HUDEP-2 (cell line): ENCODE results near the gene MAD1L1.
A peak's percentile ranks its signal among the peaks of the same experiment; 100 is the strongest.

Source experiments
- DNase-seq, 76 experiments: peaks; one replicate each; lab custom pipeline; 2025; ENCODE audit not compliant: unreplicated experiment in 76 of 76; lab: John Stamatoyannopoulos, UW

The MAD1L1 gene

GRCh38 chr7:2220030-2220429 is 12.7 kb downstream of the MAD1L1 start:
- DNase-seq, result no peak

- DNase-seq, result no peak
Observed at GRCh38 chr7:2219606-2220005, 13.1 kb downstream of the MAD1L1 start.

GRCh38 chr7:2219136-2219535 is 13.6 kb downstream of the MAD1L1 start:
- no peak for DNase-seq

DNA sequence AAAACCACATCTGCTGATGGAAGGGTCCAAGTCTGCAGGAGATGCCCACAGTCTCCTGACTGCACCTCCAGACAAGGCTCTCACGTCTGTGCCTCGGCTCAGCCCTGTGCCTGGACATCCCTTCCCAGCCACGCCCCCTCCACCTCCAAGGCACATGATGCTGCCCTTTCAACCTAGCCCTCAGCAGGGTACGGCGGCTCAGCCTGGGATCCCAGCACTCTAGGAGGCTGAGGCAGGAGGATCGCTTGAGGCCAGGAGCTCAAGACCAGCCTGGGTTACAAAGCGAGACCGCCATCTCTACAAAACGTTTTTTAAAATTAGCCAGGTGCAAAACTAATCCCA is 14.3 kb downstream of the MAD1L1 start:
- no peak for DNase-seq

DNA sequence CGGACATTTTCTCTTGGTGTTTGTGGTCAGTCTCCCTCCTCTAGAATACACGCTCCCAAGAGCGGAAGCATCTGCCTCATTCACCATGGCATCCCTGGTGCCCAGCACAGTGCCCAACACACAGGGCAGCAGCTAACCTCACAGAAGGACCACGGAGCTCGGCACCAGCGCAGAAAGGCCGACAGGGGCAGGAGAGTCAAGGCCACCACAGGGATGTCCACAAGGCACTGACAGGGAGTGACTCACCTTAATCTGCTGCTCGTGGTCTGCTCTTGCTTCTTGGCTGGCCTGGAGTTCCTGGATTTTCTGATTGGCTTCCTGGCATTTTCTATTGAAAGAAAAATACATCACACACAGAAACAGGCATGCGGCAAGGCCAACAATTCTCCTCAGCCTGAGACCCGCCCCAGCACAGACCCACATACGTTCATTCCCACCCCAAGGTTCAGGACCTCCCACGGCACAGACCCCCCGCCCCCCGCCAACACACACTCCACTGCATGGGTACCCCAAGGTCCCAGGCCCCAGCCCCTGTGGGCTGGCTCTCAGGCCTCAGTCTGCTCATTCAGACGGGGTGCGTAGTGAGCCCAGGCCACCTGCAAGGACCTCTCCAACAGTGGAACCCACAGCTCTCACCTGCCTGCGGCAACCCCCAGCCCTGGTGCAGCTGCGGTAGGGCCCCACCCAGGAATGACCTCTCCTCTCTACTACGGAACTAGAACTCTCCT is 14.9 kb downstream of the MAD1L1 start:
- DNase-seq, result no peak

- no peak for DNase-seq
Observed at GRCh38 chr7:2217206-2217605, 15.5 kb downstream of the MAD1L1 start.

DNA sequence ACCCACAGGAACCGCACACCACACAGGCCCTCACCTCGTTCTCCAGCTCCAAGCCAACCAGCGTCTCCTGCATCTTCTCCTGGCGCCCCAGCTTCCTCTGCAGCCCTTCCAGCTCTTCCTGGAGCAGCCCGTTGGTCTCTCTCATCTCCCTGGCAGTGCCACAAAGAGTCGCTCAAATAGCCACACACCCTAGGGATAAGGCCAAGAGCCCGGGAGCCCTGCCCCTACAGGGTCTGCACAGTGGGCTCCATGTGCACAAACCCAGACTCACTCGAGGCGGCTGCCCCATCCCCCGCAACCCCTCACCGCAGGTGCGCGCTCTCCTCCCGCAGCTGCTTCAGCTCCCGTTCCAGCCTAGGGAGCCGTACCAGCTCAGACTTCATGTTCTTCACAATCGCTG is 16.9 kb downstream of the MAD1L1 start:
- no peak for DNase-seq

DNA sequence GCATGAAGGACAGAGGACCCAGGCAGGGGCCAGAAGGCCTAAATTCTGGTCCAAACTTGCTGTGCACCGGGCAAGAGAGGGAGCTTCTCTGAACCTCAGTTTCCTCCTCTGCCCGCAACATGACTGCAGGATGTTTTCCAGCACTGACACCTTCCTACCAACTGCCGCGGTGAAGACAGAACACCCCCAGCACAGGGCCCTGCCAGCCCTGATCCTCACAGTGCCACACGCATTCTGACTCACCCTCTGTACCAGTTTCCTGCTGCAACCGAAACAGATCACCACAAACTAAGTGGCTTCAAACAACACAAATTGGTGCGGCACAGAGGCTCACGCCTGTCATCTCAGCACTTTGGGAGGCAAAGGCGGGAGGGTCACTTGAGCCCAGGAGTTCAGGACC is 18.1 kb downstream of the MAD1L1 start:
- DNase-seq, result no peak

GRCh38 chr7:2213551-2214215 is 19.1 kb downstream of the MAD1L1 start:
- DNase-seq, result no peak

GRCh38 chr7:2212906-2213305 is 19.8 kb downstream of the MAD1L1 start:
- no peak for DNase-seq

- no peak for DNase-seq
Observed at GRCh38 chr7:2211926-2212325, 20.8 kb downstream of the MAD1L1 start.

GRCh38 chr7:2211259-2211880 is 21.4 kb downstream of the MAD1L1 start:
- no peak for DNase-seq

DNA sequence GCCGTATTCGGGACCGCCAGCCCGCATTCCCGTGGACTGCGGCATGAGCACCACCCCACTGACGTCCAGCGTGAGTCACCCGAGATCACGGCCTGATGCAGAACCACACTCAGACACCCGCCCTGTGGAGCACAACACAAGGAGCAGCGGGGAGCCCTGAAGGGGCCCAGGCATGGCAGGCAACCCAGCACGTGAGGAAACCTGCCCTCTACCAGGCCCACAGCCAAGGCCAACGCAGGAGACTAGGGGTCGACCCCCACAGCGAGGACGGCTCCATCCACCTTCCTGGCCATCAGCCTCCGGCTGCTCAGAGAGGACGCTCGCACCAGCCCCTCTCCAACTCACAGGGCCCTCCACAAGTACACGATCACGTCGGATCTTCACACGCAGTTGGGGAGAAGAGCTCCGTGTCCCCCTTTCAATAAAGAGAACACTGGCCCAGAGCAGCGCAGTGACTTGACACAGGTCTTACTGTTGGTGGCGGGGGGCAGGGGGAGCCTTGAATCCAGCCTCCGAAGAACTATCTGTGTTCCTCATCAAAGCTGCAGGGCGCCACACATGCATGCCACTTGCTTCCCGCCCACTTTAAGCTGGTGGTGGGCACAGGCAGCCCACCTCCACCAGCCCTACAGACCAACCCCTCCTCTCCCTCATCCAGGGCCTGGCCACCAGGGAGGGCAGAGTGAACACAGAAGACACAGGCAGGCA is 22.0 kb downstream of the MAD1L1 start:
- DNase-seq, result no peak

GRCh38 chr7:2209961-2210323 is 22.8 kb downstream of the MAD1L1 start:
- no peak for DNase-seq

- peak in 42 of 76 experiments; percentile 7 to 67 (median 28) for DNase-seq
Observed at GRCh38 chr7:2209146-2209960, 23.4 kb downstream of the MAD1L1 start.

- no peak for DNase-seq
Observed at GRCh38 chr7:2208712-2209111, 24.0 kb downstream of the MAD1L1 start.

DNA sequence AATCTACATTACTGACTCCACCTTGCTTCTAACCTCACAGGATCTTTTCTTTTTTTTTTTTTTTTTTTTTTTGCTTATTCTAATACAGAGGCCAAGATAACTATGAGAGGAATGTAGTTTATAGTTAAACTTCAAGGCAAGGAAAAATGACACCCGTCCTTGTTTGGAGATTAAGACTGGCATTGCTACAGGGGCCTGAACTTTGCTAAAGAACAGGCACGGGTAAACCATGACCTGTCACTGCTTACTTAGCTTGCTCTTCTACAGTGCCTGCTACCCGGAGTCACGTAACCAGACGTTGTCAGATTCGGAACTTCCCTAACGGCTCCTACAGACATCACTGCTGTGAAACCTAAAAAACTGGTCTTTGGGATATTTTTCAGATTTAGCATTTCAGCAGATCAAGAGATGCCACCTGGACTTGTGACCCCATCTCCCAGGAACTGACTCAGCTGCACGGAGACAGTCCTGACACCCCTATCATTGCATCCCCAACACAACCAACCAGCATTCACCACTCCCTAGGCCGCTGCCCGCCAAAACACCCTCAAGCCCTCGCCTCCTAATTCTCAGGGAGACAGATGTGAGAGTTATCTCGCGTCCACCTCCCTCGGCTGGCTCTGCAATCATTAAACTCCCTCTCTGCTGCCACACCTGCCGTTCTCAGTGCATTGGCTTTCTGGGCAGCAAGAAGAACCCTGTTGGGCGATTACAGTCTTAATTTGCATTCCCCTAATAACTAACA is 27.5 kb downstream of the MAD1L1 start:
- DNase-seq, result no peak

- DNase-seq, result no peak
Observed at GRCh38 chr7:2204446-2204845, 28.3 kb downstream of the MAD1L1 start.

- DNase-seq, result no peak
Observed at GRCh38 chr7:2203766-2204300, 28.9 kb downstream of the MAD1L1 start.
